Measurements from ENCODE around the gene CENPX.

The CENPX gene

GRCh38 chr17:82022310-82022980 lies at the start of gene CENPX:
TSS of gene CENPX (minus strand) at chr17:82022878. CDS start at chr17:82022861, 17 bp downstream.
- DNase-seq (ENCODE audit: low spot score): no peak

DNA sequence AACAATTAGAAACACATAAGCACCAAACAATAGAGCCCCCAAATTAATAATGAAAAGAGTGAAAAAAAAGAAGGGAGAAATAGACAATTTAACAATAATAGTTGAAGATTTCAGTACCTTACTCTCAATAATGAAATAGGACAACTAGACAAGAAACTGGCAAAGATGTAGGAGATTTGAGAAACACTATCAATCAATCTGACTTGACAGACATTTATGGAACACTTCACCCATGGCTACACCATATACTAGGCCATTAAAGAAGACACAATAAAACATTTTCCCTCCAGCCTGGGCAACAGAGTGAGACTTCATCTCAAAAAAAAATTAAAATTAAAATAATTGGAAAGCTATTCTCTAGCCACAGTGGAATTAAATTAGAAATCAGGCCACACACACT lies 47.9 kb upstream of the CENPX start:
- no peak for DNase-seq (ENCODE audit: low spot score)

GRCh38 chr17:82065638-82066303 lies 43.1 kb upstream of the CENPX start, which contains the start of gene DUS1L:
TSS of gene DUS1L (minus strand) at chr17:82065804. CDS start at chr17:82065059, 745 bp downstream.
- peak; percentile 49 for DNase-seq (ENCODE audit: low spot score)

- peak; percentile 12 for DNase-seq (ENCODE audit: low spot score)
These were observed 42.5 kb upstream of the CENPX start for GRCh38 chr17:82065193-82065637.

- DNase-seq (ENCODE audit: low spot score): no peak
These were observed 41.9 kb upstream of the CENPX start for GRCh38 chr17:82064433-82065192.

GRCh38 chr17:82063424-82064415 lies 41.0 kb upstream of the CENPX start:
- no peak for DNase-seq (ENCODE audit: low spot score)

DNA sequence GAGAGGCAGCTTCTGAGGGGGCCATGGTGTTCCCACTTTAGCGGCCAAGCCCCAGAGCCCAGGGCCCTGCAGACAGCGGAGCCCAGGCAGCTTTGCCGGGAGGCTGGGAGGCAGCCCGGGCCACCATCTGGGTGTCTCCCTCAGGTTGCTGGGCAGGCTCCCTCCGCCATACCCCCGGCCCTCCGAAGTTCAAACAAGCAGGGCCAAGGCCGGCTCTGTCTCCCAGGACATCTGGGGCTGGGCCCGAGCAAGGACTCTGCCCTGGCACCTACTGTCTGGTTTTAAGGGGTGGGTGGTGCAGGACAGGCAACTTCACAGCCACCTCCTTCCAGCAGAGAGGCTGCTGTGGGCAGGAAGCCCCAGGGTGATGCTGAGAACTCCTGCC lies 40.3 kb upstream of the CENPX start:
- DNase-seq (ENCODE audit: low spot score): no peak

- DNase-seq (ENCODE audit: low spot score): no peak
These were observed 39.7 kb upstream of the CENPX start for GRCh38 chr17:82062076-82062983.

- DNase-seq (ENCODE audit: low spot score): no peak
These were observed 38.6 kb upstream of the CENPX start for GRCh38 chr17:82061047-82061925.

GRCh38 chr17:82060614-82061013 lies 37.9 kb upstream of the CENPX start:
- DNase-seq (ENCODE audit: low spot score): no peak

- no peak for DNase-seq (ENCODE audit: low spot score)
These were observed 37.3 kb upstream of the CENPX start for GRCh38 chr17:82060001-82060380.

- DNase-seq (ENCODE audit: low spot score): no peak
These were observed 36.8 kb upstream of the CENPX start for GRCh38 chr17:82059272-82060000.

DNA sequence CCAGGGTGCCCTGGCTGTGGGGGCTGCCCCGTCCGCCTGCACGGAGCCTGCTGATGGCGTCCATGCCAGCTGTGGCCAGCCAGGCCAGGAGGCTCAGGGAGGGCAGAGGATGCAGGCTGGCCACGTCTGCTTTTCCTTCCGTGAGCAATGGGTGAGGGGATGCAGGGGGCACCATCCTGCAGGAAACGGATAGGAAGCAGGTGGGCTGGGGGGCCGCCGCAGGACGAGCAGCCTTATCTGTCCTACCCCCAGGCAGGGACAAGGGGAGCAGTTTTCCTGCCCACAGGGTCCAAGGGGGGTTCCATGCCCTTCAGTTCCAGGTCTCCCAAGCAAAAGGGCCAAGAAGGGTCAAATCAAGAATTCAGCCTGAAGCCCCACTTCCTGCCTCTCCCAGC lies 36.2 kb upstream of the CENPX start:
- no peak for DNase-seq (ENCODE audit: low spot score)

DNA sequence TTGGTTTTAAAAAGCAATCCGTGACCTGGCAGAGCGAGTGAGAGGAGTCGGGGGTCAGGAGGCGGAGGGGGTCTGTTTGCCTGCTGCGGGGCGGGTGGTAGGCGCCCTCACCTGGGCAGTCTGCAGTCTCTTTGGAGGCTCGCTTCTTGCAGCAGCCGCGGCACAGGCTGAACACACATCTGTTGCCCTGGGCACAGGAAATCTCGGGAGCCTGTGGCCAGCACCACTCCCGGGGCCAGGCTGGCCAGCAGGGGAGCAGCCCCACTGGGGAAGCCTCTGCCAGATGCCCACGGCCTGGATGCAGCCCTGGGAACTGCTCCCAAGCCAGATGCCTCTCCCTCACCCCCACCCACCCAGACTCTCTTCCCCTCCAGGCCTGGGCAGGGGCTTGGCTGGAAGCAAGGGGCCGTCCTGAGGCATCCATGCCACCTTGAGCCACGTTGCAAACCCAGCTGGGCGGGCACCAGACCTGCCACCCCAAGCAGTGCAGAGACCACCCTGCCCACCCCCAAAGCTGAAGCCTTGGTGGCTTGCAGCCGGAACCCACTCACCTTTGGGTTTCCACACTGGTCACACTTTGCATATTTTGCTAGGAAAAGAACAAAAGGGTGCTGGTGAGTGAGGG lies 35.7 kb upstream of the CENPX start:
- DNase-seq (ENCODE audit: low spot score): no peak

DNA sequence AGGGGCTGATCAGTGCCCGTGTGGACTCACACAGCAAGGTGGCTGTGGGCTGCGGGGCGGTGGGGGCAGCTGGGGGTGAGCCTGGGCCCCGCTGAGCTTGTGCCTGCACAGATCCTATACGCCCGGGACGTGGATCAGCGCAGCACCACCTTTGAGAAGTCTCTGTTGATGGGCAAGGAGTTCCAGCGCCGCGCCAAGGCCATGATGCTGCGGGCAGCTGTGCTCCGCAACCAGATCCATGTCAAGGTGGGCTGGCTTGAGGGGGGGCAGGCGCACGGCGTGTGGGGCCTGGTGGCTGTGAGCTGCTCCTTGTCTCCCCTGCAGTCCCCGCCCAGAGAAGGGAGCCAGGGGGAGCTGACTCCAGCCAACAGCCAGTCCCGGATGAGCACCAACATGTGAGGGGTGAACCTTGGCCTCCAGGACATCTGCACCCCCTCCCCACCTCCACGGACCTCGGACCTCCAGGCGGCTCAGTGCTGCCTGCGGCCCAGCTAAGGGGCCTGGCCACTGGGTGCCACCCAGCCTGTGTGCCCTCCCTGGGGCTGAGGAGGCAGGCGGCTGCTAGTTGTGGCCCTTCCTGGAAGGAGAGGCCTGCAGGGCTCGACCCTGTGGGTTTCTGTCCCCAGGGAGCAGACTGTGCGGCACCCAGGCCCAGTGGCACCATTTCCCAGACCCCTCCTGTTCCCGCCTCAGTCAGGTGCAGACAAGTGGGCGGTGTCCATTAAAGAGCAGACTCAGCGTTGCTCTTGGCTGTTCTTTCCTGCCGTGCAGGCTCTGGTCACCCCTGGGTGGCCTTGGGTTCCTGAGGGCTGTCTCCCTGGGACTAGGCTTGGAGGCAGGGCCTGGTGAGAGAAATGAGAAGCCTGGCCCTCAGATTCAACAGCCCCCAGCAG lies 34.3 kb upstream of the CENPX start:
- no peak for DNase-seq (ENCODE audit: low spot score)

DNA sequence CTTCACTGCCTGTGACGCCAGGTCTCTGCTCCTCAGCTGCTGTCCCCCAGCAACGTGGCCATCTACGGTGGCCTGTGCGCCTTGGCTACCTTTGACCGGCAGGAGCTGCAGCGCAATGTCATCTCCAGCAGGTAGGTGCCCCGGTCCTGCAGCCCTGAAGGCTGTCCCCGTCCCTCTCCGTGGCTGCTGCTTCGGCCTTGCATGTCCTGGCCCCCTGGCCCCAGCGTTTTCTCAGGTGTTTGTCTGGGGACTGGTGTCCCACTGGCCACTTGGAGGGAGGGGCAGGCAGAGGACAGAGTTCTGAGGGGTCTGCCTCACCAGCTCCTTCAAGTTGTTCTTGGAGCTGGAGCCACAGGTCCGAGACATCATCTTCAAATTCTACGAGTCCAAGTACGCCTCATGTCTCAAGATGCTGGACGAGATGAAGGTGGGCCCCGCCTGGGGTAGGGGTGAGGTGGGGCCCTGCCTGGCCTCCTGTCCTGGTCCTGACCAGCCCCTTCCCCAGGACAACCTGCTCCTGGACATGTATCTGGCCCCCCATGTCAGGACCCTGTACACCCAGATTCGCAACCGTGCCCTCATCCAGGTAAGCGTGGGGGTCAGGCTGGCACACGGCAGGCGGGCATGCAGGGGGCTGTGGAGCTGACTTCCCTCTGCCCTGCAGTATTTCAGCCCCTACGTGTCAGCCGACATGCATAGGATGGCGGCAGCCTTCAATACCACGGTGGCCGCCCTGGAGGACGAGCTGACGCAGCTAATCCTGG lies 33.5 kb upstream of the CENPX start:
- no peak for DNase-seq (ENCODE audit: low spot score)

Data from CD4-positive, alpha-beta T cell treated with Interleukin-6 at 100 ng/mL for 8 hours (primary cell).